Measurements from ENCODE around the gene ZCCHC17. TPM values are rescaled to one million over a fixed set of nuclear protein-coding genes. Genes with fewer than 3 reads are reported as not detected.
"Not testable (repeated sequence)": the region's sequence is repeated elsewhere in the genome, so short reads cannot be mapped to it uniquely, and the experiment has no call there.

Gene ZCCHC17
- total RNA-seq, 1 donor from 2014 or later, result 26.6 TPM

DNA sequence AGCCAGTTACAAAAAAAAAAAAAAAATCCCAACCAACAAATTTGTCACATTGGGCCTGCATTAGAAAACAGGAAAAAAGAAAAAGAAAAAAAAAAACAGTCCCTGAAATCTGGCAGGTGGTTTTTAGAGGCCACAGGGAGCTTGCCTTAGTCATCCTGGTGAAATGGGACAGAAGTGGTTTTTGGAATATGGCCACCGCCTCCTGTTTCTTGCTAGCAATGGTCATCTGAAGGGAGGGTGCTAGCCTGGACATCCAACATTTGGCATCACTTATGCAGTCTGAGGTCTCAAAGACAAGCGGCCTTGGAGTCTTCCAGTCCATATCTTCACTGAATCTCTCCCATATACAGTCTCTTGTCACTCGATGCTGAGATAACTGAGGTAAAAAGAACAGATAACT, 37.1 kb upstream of the ZCCHC17 start:
- Mint-ChIP-seq H3K9me3 (no peaks in the 10 kb centered on the region), H3K4me1 (no peaks in the 10 kb centered on the region), H3K27me3 (ENCODE audit: low read depth) (no peaks in the 10 kb centered on the region), H3K4me3 (no peak overlapping the region), H3K27ac (no peak overlapping the region), H3K36me3 (peaks cover 24% of the 10 kb centered on the region)
- TF ChIP-seq, protein P1, sequence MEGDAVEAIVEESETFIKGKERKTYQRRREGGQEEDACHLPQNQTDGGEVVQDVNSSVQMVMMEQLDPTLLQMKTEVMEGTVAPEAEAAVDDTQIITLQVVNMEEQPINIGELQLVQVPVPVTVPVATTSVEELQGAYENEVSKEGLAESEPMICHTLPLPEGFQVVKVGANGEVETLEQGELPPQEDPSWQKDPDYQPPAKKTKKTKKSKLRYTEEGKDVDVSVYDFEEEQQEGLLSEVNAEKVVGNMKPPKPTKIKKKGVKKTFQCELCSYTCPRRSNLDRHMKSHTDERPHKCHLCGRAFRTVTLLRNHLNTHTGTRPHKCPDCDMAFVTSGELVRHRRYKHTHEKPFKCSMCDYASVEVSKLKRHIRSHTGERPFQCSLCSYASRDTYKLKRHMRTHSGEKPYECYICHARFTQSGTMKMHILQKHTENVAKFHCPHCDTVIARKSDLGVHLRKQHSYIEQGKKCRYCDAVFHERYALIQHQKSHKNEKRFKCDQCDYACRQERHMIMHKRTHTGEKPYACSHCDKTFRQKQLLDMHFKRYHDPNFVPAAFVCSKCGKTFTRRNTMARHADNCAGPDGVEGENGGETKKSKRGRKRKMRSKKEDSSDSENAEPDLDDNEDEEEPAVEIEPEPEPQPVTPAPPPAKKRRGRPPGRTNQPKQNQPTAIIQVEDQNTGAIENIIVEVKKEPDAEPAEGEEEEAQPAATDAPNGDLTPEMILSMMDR (IDR thresholded peaks at IDR 0.05; ENCODE audit: unreplicated experiment), result no peak
- no peak for DNase-seq (ENCODE audit: low spot score in 2 of 2, unreplicated experiment in 2 of 2)

DNA sequence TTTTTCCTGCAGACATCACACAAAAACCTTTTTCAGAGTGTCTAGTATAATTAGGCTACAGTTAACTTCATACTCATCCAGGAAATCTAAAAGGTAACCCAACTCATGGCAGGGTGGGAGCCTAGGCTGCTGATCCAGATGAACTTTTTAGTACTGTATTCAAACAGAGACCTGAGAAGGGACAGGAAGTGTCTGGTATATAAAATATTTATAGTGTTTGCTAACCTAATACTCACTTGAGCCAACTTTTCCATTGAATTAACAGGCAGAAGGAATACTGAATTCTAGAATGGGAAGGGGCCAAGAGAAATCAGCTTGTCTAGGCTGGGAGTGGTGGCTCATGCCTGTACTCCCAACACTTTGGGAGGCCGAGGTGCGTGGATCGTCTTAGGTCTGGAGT, 34.9 kb upstream of the ZCCHC17 start:
- H3K27me3 Mint-ChIP-seq (ENCODE audit: low read depth), result no peaks in the 10 kb centered on the region
- no peak for DNase-seq (ENCODE audit: low spot score in 2 of 2, unreplicated experiment in 2 of 2)
- peaks cover 30% of the 10 kb centered on the region for H3K36me3 Mint-ChIP-seq
- H3K4me1 Mint-ChIP-seq, result no peaks in the 10 kb centered on the region
- TF ChIP-seq, protein P1 (IDR thresholded peaks at IDR 0.05; ENCODE audit: unreplicated experiment), result no peak
- no peak overlapping the region for H3K4me3 Mint-ChIP-seq
- H3K27ac Mint-ChIP-seq, result no peak overlapping the region
- no peaks in the 10 kb centered on the region for H3K9me3 Mint-ChIP-seq

GRCh38 chr1:31262393-31262792, 34.4 kb upstream of the ZCCHC17 start:
- H3K27ac Mint-ChIP-seq; H3K4me3 Mint-ChIP-seq; H3K27me3 Mint-ChIP-seq (ENCODE audit: low read depth); H3K9me3 Mint-ChIP-seq; H3K4me1 Mint-ChIP-seq; DNase-seq (ENCODE audit: low spot score in 2 of 2, unreplicated experiment in 2 of 2): not testable (repeated sequence)
- peaks cover 31% of the 10 kb centered on the region for H3K36me3 Mint-ChIP-seq

DNA sequence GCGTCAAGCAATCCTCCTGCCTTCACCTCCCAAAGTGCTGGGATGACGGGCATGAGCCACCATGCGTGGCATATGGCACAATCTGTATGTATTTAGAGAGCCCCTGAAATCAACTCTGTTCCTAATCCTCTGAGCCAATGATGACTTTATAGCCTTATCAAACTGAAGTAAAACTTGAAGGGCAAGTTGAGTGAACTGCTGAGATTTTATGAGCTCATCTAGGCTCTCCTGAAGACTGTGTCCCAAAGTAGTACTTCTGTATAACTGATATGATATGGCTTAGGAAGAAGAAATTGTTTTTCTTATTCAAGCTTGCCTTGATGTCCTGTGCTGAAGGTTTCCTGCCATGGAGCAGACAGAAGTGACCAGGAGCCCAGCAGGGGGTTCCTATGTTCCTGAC, 33.4 kb upstream of the ZCCHC17 start:
- H3K27me3 Mint-ChIP-seq (ENCODE audit: low read depth), result no peaks in the 10 kb centered on the region
- H3K4me3 Mint-ChIP-seq, result no peak overlapping the region
- H3K9me3 Mint-ChIP-seq, result no peaks in the 10 kb centered on the region
- no peak for DNase-seq (ENCODE audit: low spot score in 2 of 2, unreplicated experiment in 2 of 2)
- peaks cover 26% of the 10 kb centered on the region for H3K36me3 Mint-ChIP-seq
- TF ChIP-seq, protein P1 (IDR thresholded peaks at IDR 0.05; ENCODE audit: unreplicated experiment), result no peak
- H3K27ac Mint-ChIP-seq, result peak overlapping the region; percentile 47
- H3K4me1 Mint-ChIP-seq, result no peaks in the 10 kb centered on the region

DNA sequence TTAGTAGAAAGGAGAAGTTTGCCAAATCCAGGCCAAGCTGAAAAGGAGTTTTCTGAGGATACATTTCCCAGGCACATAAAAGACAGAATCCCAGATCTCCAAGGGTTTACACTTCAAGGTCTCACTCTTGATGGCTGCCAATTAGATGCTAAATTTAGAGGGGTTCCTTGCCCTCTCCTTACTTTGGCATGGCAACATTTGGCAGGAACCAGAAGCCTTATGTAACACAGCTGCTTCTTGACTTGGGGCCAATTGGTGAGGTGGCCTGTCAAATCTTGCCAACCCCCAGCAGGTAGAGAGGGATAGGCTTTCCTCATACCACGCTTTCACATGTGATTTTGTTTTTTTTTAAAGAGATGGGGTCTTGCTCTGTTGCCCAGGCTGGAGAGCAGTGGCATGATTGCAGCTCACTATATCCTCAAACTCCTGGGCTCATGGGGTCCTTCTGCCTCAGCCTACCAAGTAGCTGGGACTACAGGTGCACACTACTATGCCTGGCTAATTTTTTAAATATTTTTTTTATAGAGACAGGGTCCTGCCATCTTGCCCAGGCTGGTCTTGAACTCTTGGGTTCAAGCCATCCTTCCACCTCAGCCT, 31.9 kb upstream of the ZCCHC17 start:
- DNase-seq (ENCODE audit: low spot score in 2 of 2, unreplicated experiment in 2 of 2), result no peak
- peaks cover 30% of the 10 kb centered on the region for H3K36me3 Mint-ChIP-seq
- H3K9me3 Mint-ChIP-seq, result no peaks in the 10 kb centered on the region
- no peak overlapping the region for H3K27ac Mint-ChIP-seq
- H3K4me3 Mint-ChIP-seq, result no peak overlapping the region
- H3K4me1 Mint-ChIP-seq, result no peaks in the 10 kb centered on the region
- no peaks in the 10 kb centered on the region for H3K27me3 Mint-ChIP-seq (ENCODE audit: low read depth)
- TF ChIP-seq, protein P1 (IDR thresholded peaks at IDR 0.05; ENCODE audit: unreplicated experiment), result no peak

DNA sequence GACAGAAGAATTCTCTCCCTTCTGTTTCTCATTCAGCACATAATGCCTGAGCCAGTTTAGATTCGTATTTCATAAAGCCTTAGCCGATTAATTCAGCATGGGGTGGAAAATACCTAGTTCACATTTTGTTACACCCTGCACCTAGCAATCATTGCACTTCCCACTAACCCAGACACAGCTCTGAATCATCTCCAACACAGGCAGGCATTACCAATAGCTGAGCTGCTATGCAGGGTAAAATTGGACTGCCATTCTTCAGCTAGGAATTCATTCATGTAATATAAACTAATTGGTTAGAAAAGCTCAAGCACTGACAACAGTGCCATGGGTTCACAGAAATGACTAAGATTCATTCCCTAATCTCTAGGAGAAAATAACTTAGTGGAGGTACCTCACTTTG, 30.3 kb upstream of the ZCCHC17 start:
- Mint-ChIP-seq H3K27me3 (ENCODE audit: low read depth) (no peaks in the 10 kb centered on the region), H3K36me3 (peaks cover 34% of the 10 kb centered on the region), H3K4me3 (no peak overlapping the region), H3K9me3 (no peaks in the 10 kb centered on the region), H3K4me1 (no peaks in the 10 kb centered on the region), H3K27ac (no peak overlapping the region)
- TF ChIP-seq, protein P1 (IDR thresholded peaks at IDR 0.05; ENCODE audit: unreplicated experiment), result no peak
- no peak for DNase-seq (ENCODE audit: low spot score in 2 of 2, unreplicated experiment in 2 of 2)
